GM23338 (cell line): ENCODE results near the gene PPP2R1B.

Experiments
- CREB1 ChIP-seq: fragments of 250-450 bp; sonication (Bioruptor Pico); IDR thresholded peaks from 2 replicates; pipeline ENCODE4 v1.5.0; 2020; ENCODE audit warnings: low read depth, mild to moderate bottlenecking, moderate library complexity
- CTCF ChIP-seq, 2 experiments: fragments of 200-600 bp in 1 of 2; sonication (generic) in 1 of 2; conservative IDR thresholded peaks; 2 replicates each; pipeline versions ENCODE4 v1.5.1 to v1.6.1; 2016 to 2017; ENCODE audit warnings: antibody characterized with exemption in 2 of 2, low read depth in 2 of 2, mild to moderate bottlenecking in 2 of 2, moderate library complexity in 1 of 2
- ETS1 ChIP-seq: IDR thresholded peaks from 2 replicates; pipeline ENCODE4 v1.6.1; 2016; ENCODE audit warnings: antibody characterized with exemption
- EZH2 ChIP-seq: fragments of 200-600 bp; sonication (generic); IDR thresholded peaks from one replicate; pipeline ENCODE4 v1.8.0; 2017; ENCODE audit warnings: antibody characterized with exemption, mild to moderate bottlenecking, low read depth; ENCODE audit not compliant: unreplicated experiment
- EZH2phosphoT487 ChIP-seq: fragments of 200-600 bp; sonication (generic); IDR thresholded peaks from one replicate; pipeline ENCODE4 v1.8.1; 2018; ENCODE audit warnings: antibody characterized with exemption; ENCODE audit not compliant: unreplicated experiment
- JUNB ChIP-seq: IDR thresholded peaks from one replicate; pipeline ENCODE4 v1.6.1; 2016; ENCODE audit warnings: antibody characterized with exemption; ENCODE audit not compliant: unreplicated experiment
- NANOG ChIP-seq: IDR thresholded peaks from 2 replicates; pipeline ENCODE4 v1.6.1; 2016; ENCODE audit warnings: antibody characterized with exemption, borderline replicate concordance
- POLR2AphosphoS5 ChIP-seq: IDR thresholded peaks from 2 replicates; pipeline ENCODE4 v1.6.1; 2016; ENCODE audit warnings: antibody characterized with exemption, low read depth
- REST ChIP-seq: IDR thresholded peaks from one replicate; pipeline ENCODE4 v1.6.1; 2018; ENCODE audit warnings: antibody characterized with exemption; ENCODE audit not compliant: unreplicated experiment
- STAT1 ChIP-seq: IDR thresholded peaks from one replicate; pipeline ENCODE4 v1.6.1; 2016; ENCODE audit warnings: antibody characterized with exemption; ENCODE audit not compliant: unreplicated experiment
- ZNF114 ChIP-seq: fragments of 250-450 bp; sonication (Bioruptor Pico); IDR thresholded peaks from 2 replicates; pipeline ENCODE4 v1.5.0; 2020; ENCODE audit warnings: mild to moderate bottlenecking, moderate library complexity
- ZNF331 ChIP-seq: fragments of 250-450 bp; sonication (Bioruptor Pico); IDR thresholded peaks from 2 replicates; pipeline ENCODE4 v1.5.0; 2020; ENCODE audit warnings: low read depth, mild to moderate bottlenecking, moderate library complexity
- ZNF462 ChIP-seq: fragments of 250-450 bp; sonication (Bioruptor Pico); IDR thresholded peaks from 2 replicates; pipeline ENCODE4 v1.5.0; 2020; ENCODE audit warnings: mild to moderate bottlenecking, moderate library complexity

GRCh38 chr11:111725621-111726020 is 40.6 kb downstream of the PPP2R1B start:
- TF ChIP-seq POLR2AphosphoS5 (no peak), CTCF (conservative IDR thresholded peaks at IDR 0.05; ENCODE audit: low read depth in 2 of 2) (no peak), ZNF114 (CRISPR knock-in tag) (no peak), EZH2 (no peak), EZH2phosphoT487 (no peak), REST (no peak), CREB1 (no peak), NANOG (no peak), ZNF331 (no peak), JUNB (no peak), ETS1 (no peak), ZNF462 (no peak), STAT1 (no peak)
